Measurements from ENCODE around the gene KRTAP5-1.

The KRTAP5-1 gene

GRCh38 chr11:1628506-1629325, 43.6 kb upstream of the KRTAP5-1 start:
- Histone ChIP-seq H3K36me3 (replicated peaks) (no peaks in the 10 kb centered on the region), H3K4me3 (ENCODE audit: low read depth, low read length) (no peak overlapping the region), H3K27me3 (replicated peaks) (peaks cover 24% of the 10 kb centered on the region), H3K27ac (no peak overlapping the region)
- TF ChIP-seq CTCF (IDR thresholded peaks at IDR 0.05; ENCODE audit: low read depth, low read length, missing control alignments) = peak; percentile 98
- no peak for DNase-seq
- in situ Hi-C loops (cut with HindIII; ENCODE audit: low pct_ligation_motif_present, low sequenced_read_pairs) = no loop called here

GRCh38 chr11:1625541-1625940, 40.5 kb upstream of the KRTAP5-1 start:
- TF ChIP-seq CTCF (IDR thresholded peaks at IDR 0.05; ENCODE audit: low read depth, low read length, missing control alignments) = no peak
- H3K4me3 ChIP-seq (ENCODE audit: low read depth, low read length) = no peak overlapping the region
- in situ Hi-C loops (cut with HindIII; ENCODE audit: low pct_ligation_motif_present, low sequenced_read_pairs) = no loop called here
- H3K36me3 ChIP-seq (replicated peaks) = no peaks in the 10 kb centered on the region
- DNase-seq = no peak
- no peak overlapping the region for H3K27ac ChIP-seq
- peaks cover 18% of the 10 kb centered on the region for H3K27me3 ChIP-seq (replicated peaks)

GRCh38 chr11:1624621-1625020, 39.5 kb upstream of the KRTAP5-1 start:
- no peak overlapping the region for H3K4me3 ChIP-seq (ENCODE audit: low read depth, low read length)

GRCh38 chr11:1623716-1624115, 38.6 kb upstream of the KRTAP5-1 start:
- Histone ChIP-seq H3K36me3 (replicated peaks) (no peaks in the 10 kb centered on the region), H3K27ac (no peak overlapping the region), H3K27me3 (replicated peaks) (peaks cover 13% of the 10 kb centered on the region), H3K4me3 (ENCODE audit: low read depth, low read length) (no peak overlapping the region)
- in situ Hi-C loops (cut with HindIII; ENCODE audit: low pct_ligation_motif_present, low sequenced_read_pairs) = no loop called here
- no peak for TF ChIP-seq CTCF (IDR thresholded peaks at IDR 0.05; ENCODE audit: low read depth, low read length, missing control alignments)
- DNase-seq = no peak

More at GRCh38 chr11:1624621-1625020, 39.5 kb upstream of the KRTAP5-1 start:
- no peak for TF ChIP-seq CTCF (IDR thresholded peaks at IDR 0.05; ENCODE audit: low read depth, low read length, missing control alignments)
- in situ Hi-C loops (cut with HindIII; ENCODE audit: low pct_ligation_motif_present, low sequenced_read_pairs) = no loop called here
- Histone ChIP-seq H3K36me3 (replicated peaks) (no peaks in the 10 kb centered on the region), H3K27ac (no peak overlapping the region), H3K27me3 (replicated peaks) (peaks cover 16% of the 10 kb centered on the region)
- no peak for DNase-seq

- Histone ChIP-seq H3K4me3 (ENCODE audit: low read depth, low read length) (no peak within 1 kb of the TSS), H3K27ac (no peak within 1 kb of the TSS), H3K27me3 (replicated peaks) (peaks cover 7% of the 10 kb centered on the region), H3K36me3 (replicated peaks) (no peaks in the 10 kb centered on the region)
- in situ Hi-C loops (cut with HindIII; ENCODE audit: low pct_ligation_motif_present, low sequenced_read_pairs) = no loop called here
- no peak for DNase-seq
- TF ChIP-seq CTCF (IDR thresholded peaks at IDR 0.05; ENCODE audit: low read depth, low read length, missing control alignments) = no peak
Observed at GRCh38 chr11:1622086-1622485, 37.0 kb upstream of the KRTAP5-1 start, which contains the start of gene KRTAP5-4. KRTAP5-4 (minus strand) TSS chr11:1622138; CDS start chr11:1622093, 45 bp downstream.
